NT2/D1 (cell line): ENCODE measurements around the gene LRRC75A.

Source experiments
- YY1 ChIP-seq: IDR thresholded peaks from 2 replicates; pipeline ENCODE4 v1.6.1; 2011; ENCODE audit not compliant: insufficient read length, insufficient read depth
- ZNF274 ChIP-seq: IDR thresholded peaks from 2 replicates; pipeline ENCODE4 v1.6.1; 2011; ENCODE audit warnings: mild to moderate bottlenecking, low read depth, low read length

GRCh38 chr17:16473044-16474011 lies 18.7 kb downstream of the LRRC75A start:
- no peak for TF ChIP-seq ZNF274
- TF ChIP-seq YY1: no peak
